GM18951 (cell line): Measurements from ENCODE around the gene TP73.
A peak's percentile ranks its signal among the peaks of the same experiment; 100 is the strongest.

Experiments
- POLR2A ChIP-seq: IDR thresholded peaks from 4 replicates; pipeline ENCODE4 v1.6.1; 2011; ENCODE audit warnings: mild to moderate bottlenecking; ENCODE audit not compliant: insufficient read length, insufficient read depth; ENCODE audit errors: extremely low read depth
- in situ Hi-C: fragments of 300-500 bp; cut with MboI; formaldehyde crosslinking; loops from one replicate; pipeline ENCODE4 v1.12.0; 2022; ENCODE audit warnings: low sequenced_read_pairs, mixed read lengths, inconsistent platforms; ENCODE audit not compliant: unreplicated experiment

Gene TP73

GRCh38 chr1:3651930-3652547 is at the start of gene TP73:
Gene TP73 (plus strand): TSS chr1:3652516. CDS start chr1:3682366, 29,850 bp downstream.
- in situ Hi-C loops, result no loop called here
- peak; percentile 63 for TF ChIP-seq POLR2A

- in situ Hi-C loops, result no loop called here
These were observed 49.2 kb upstream of the TP73 start for GRCh38 chr1:3603156-3603555.

GRCh38 chr1:3603571-3604467 is 48.5 kb upstream of the TP73 start:
- no peak for TF ChIP-seq POLR2A
- in situ Hi-C loops, result no loop called here

More at GRCh38 chr1:3603156-3603555, 49.2 kb upstream of the TP73 start:
- no peak for TF ChIP-seq POLR2A

- TF ChIP-seq POLR2A, result no peak
- in situ Hi-C loops, result no loop called here
These were observed 47.8 kb upstream of the TP73 start for GRCh38 chr1:3604468-3604974.

GRCh38 chr1:3604997-3605823 is 47.1 kb upstream of the TP73 start:
- no peak for TF ChIP-seq POLR2A
- in situ Hi-C loops, result no loop called here

- in situ Hi-C loops, result no loop called here
- TF ChIP-seq POLR2A, result no peak
These were observed 45.3 kb upstream of the TP73 start for GRCh38 chr1:3606779-3607702.

GRCh38 chr1:3607703-3608065 is 44.6 kb upstream of the TP73 start:
- in situ Hi-C loops, result no loop called here
- TF ChIP-seq POLR2A, result no peak

- in situ Hi-C loops, result no loop called here
- no peak for TF ChIP-seq POLR2A
These were observed 44.2 kb upstream of the TP73 start for GRCh38 chr1:3608154-3608553.

- no peak for TF ChIP-seq POLR2A
- in situ Hi-C loops, result no loop called here
These were observed 43.1 kb upstream of the TP73 start for GRCh38 chr1:3609016-3609768.

- TF ChIP-seq POLR2A, result no peak
- in situ Hi-C loops, result no loop called here
These were observed 42.4 kb upstream of the TP73 start for GRCh38 chr1:3609769-3610526.
